ENCODE results near the gene ZNF518A. TPM values are rescaled to one million over a fixed set of nuclear protein-coding genes. Genes with fewer than 3 reads are reported as not detected.

The ZNF518A gene
- total and polyA plus RNA-seq, 2 of the 13 experiments (the other 11 are each of a cell fraction or from before 2014, with no cell fraction given) = 21.7 to 37.1 TPM

DNA sequence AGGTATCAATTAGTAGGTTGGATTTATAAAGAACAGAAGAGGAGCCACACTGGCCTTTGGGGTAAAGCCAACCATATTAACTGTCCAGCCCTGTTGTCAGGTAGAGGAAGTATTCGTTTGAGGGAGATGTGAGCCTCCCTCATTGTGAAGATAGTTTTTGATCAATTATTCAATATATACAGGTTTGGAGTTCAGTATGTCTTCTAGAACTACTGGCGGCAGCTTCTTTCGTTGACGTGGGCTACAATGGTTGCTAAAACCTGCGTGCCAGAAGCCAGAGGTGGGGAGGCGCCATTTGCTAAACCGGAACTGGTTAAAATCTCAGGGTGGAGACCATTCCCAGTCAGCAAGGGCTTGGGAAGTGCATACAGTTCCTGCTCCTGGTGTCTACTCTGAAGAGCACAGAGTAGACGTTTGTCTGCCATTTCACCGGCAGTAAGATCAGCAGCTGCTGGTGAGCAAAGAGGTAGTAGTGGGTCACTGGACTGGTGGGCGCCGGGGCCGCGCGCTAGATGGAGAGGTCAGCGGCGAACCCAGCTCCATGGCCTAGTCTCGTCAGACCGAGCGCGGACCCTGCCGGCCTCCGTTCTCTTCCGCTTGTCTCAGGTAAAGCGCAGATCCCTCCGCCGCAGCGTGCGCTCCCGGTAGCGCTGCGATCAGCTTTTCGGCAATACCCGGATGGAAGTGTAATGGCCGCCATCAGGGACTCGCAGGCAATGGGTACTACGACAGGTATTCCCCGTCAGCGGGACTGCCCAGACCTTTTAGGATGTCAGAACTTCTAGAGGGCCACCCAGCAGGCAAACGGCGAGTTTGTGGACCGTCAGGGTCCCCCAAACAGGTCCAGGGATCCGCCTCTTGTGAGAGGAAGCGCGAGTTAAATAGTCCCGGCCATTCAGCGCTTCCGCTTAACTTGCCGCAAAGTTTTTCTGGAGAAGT is at the start of gene ZNF518A (continued):
- TF ChIP-seq TOPORS (CRISPR knock-in tag; IDR thresholded peaks at IDR 0.05) (peak; percentile 86; the same call in 1 of the 2 replicates), ZKSCAN8 (CRISPR knock-in tag; IDR thresholded peaks at IDR 0.05; ENCODE audit: borderline replicate concordance) (peak; percentile 64; the same call in 1 of the 2 replicates), ZBTB3 (CRISPR knock-in tag; IDR thresholded peaks at IDR 0.05; ENCODE audit: borderline replicate concordance, low read depth) (peak; percentile 41; the same call in 1 of the 2 replicates), ARHGAP35 (CRISPR knock-in tag; IDR thresholded peaks at IDR 0.05; ENCODE audit: borderline replicate concordance) (0 out of 2 replicates have a peak, but pooled peaks have one; percentile 50), ZNF607 (CRISPR knock-in tag; IDR thresholded peaks at IDR 0.05; ENCODE audit: borderline replicate concordance) (peak; percentile 87; the same call in 1 of the 2 replicates), NFRKB (IDR thresholded peaks at IDR 0.05) (peak; percentile 83), ZNF543 (CRISPR knock-in tag; IDR thresholded peaks at IDR 0.05) (peak; percentile 83), HDAC1 (CRISPR knock-in tag; IDR thresholded peaks at IDR 0.05) (peak; percentile 90), ARNT2 (CRISPR knock-in tag; IDR thresholded peaks at IDR 0.05; ENCODE audit: low read depth) (0 out of 2 replicates have a peak, but pooled peaks have one; percentile 11), ZNF232 (CRISPR knock-in tag; IDR thresholded peaks at IDR 0.05; ENCODE audit: borderline replicate concordance) (peak; percentile 81), KLF11 (CRISPR knock-in tag; IDR thresholded peaks at IDR 0.05) (peak; percentile 14; the same call in 1 of the 2 replicates), ZNF510 (CRISPR knock-in tag; IDR thresholded peaks at IDR 0.05; ENCODE audit: low read depth) (peak; percentile 89; the same call in 1 of the 2 replicates), ZFX (CRISPR knock-in tag; IDR thresholded peaks at IDR 0.05; ENCODE audit: low read depth) (peak; percentile 97), MAFK (conservative IDR thresholded peaks at IDR 0.05 in 1 of 2, IDR thresholded peaks at IDR 0.05 in 1 of 2; ENCODE audit: low read length in 2 of 2) (peak in 1 of 2 experiments; percentile 39; a peak in 1 of 4 replicates), MAZ (IDR thresholded peaks at IDR 0.05; ENCODE audit: borderline replicate concordance, low read depth, low read length) (peak; percentile 48; the same call in 1 of the 2 replicates), MAZ (CRISPR knock-in tag; IDR thresholded peaks at IDR 0.05; ENCODE audit: low read depth) (peak; percentile 39; the same call in 1 of the 2 replicates)
- TF ChIP-seq, protein P1, sequence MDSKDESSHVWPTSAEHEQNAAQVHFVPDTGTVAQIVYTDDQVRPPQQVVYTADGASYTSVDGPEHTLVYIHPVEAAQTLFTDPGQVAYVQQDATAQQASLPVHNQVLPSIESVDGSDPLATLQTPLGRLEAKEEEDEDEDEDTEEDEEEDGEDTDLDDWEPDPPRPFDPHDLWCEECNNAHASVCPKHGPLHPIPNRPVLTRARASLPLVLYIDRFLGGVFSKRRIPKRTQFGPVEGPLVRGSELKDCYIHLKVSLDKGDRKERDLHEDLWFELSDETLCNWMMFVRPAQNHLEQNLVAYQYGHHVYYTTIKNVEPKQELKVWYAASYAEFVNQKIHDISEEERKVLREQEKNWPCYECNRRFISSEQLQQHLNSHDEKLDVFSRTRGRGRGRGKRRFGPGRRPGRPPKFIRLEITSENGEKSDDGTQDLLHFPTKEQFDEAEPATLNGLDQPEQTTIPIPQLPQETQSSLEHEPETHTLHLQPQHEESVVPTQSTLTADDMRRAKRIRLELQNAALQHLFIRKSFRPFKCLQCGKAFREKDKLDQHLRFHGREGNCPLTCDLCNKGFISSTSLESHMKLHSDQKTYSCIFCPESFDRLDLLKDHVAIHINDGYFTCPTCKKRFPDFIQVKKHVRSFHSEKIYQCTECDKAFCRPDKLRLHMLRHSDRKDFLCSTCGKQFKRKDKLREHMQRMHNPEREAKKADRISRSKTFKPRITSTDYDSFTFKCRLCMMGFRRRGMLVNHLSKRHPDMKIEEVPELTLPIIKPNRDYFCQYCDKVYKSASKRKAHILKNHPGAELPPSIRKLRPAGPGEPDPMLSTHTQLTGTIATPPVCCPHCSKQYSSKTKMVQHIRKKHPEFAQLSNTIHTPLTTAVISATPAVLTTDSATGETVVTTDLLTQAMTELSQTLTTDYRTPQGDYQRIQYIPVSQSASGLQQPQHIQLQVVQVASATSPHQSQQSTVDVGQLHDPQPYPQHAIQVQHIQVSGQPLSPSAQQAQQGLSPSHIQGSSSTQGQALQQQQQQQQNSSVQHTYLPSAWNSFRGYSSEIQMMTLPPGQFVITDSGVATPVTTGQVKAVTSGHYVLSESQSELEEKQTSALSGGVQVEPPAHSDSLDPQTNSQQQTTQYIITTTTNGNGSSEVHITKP (CRISPR knock-in tag; IDR thresholded peaks at IDR 0.05; ENCODE audit: low read depth) = peak; percentile 67
- TF ChIP-seq, protein P2, sequence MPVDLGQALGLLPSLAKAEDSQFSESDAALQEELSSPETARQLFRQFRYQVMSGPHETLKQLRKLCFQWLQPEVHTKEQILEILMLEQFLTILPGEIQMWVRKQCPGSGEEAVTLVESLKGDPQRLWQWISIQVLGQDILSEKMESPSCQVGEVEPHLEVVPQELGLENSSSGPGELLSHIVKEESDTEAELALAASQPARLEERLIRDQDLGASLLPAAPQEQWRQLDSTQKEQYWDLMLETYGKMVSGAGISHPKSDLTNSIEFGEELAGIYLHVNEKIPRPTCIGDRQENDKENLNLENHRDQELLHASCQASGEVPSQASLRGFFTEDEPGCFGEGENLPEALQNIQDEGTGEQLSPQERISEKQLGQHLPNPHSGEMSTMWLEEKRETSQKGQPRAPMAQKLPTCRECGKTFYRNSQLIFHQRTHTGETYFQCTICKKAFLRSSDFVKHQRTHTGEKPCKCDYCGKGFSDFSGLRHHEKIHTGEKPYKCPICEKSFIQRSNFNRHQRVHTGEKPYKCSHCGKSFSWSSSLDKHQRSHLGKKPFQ (CRISPR knock-in tag; IDR thresholded peaks at IDR 0.05; ENCODE audit: insufficient replicate concordance) = peak; percentile 82
- TF ChIP-seq, protein P3, sequence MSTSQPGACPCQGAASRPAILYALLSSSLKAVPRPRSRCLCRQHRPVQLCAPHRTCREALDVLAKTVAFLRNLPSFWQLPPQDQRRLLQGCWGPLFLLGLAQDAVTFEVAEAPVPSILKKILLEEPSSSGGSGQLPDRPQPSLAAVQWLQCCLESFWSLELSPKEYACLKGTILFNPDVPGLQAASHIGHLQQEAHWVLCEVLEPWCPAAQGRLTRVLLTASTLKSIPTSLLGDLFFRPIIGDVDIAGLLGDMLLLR (CRISPR knock-in tag; IDR thresholded peaks at IDR 0.05) = no peak
- TF ChIP-seq, protein P4, sequence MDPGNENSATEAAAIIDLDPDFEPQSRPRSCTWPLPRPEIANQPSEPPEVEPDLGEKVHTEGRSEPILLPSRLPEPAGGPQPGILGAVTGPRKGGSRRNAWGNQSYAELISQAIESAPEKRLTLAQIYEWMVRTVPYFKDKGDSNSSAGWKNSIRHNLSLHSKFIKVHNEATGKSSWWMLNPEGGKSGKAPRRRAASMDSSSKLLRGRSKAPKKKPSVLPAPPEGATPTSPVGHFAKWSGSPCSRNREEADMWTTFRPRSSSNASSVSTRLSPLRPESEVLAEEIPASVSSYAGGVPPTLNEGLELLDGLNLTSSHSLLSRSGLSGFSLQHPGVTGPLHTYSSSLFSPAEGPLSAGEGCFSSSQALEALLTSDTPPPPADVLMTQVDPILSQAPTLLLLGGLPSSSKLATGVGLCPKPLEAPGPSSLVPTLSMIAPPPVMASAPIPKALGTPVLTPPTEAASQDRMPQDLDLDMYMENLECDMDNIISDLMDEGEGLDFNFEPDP (CRISPR knock-in tag; conservative IDR thresholded peaks at IDR 0.05) = no peak
